HCT116 (cell line): ENCODE measurements around the gene SERHL2.

ENCODE experiments used
- ATF3 ChIP-seq: IDR thresholded peaks from 2 replicates; pipeline ENCODE4 v1.6.1; 2012
- POLR2A ChIP-seq: IDR thresholded peaks from 2 replicates; pipeline ENCODE4 v1.7.0; 2011; ENCODE audit warnings: borderline replicate concordance; ENCODE audit not compliant: insufficient read depth, insufficient read length; ENCODE audit errors: extremely low read depth
- TCF7L2 ChIP-seq: IDR thresholded peaks from 2 replicates; pipeline ENCODE4 v1.7.0; 2011; ENCODE audit warnings: borderline replicate concordance, inconsistent platforms; ENCODE audit not compliant: insufficient read depth, insufficient read length; ENCODE audit errors: extremely low read depth

GRCh38 chr22:42562279-42562678 is 8.5 kb downstream of the SERHL2 start:
- TF ChIP-seq TCF7L2 (no peak), POLR2A (no peak), ATF3 (no peak)
